Bronchial smooth muscle cell (primary cell): Measurements from ENCODE around the gene DPP9. TPM values are rescaled to one million over a fixed set of nuclear protein-coding genes. Genes with fewer than 3 reads are reported as not detected.

Experiments
- total RNA-seq: library from RNA; depleted of rRNA; stranded (reverse); fragments of >200 nt; gene quantifications from 2 replicates; pipeline ENCODE4 v1.2.1, GENCODE V29; 2014

DPP9 gene
- total RNA-seq, result 17.3 and 17.8 TPM in 2 replicates

DNA sequence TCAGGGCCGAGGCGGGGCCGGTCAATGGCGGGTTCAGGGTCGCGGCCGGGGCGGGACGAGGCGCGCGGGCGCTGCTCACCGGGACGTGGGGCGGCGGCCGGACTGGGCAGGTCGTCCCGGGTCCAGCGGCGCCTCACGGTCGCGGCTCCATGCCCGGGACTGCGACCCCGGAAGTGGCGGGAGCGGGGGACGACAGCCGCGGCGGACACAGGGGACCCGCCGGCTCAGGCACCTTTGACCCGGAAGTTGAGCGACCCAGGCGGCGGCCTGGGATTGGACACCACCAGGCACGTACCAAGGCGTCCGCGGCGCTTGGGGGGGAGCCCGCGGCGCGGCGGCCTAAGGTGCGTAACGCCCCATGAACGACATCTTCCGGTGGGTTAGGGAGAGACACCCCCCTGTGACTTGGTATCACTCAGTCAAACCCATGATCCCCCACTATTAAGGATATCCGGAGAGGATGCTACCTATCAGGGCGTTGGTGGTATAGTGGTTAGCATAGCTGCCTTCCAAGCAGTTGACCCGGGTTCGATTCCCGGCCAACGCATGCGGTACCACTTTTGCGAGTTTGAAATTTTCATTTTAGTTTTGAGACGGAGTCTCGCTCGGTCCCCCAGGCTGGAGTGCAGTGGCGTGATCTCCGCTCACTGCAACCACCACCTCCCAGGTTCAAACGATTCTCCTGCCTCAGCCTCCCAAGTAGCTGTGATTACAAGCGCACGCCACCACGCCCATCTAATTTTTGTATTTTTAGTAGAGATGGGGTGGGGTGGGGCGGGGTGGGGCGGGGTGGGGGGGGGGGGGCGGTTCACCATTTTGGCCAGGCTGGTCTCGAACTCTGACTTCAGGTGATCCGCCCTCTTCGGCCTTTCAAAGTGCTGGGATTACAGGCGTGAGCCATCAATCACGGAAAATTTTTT is at the start of gene DPP9:
DPP9 (minus strand) TSS at position 248 of the 920 bp plus-strand sequence. CDS start 3,936 bp downstream, outside the sequence.

DNA sequence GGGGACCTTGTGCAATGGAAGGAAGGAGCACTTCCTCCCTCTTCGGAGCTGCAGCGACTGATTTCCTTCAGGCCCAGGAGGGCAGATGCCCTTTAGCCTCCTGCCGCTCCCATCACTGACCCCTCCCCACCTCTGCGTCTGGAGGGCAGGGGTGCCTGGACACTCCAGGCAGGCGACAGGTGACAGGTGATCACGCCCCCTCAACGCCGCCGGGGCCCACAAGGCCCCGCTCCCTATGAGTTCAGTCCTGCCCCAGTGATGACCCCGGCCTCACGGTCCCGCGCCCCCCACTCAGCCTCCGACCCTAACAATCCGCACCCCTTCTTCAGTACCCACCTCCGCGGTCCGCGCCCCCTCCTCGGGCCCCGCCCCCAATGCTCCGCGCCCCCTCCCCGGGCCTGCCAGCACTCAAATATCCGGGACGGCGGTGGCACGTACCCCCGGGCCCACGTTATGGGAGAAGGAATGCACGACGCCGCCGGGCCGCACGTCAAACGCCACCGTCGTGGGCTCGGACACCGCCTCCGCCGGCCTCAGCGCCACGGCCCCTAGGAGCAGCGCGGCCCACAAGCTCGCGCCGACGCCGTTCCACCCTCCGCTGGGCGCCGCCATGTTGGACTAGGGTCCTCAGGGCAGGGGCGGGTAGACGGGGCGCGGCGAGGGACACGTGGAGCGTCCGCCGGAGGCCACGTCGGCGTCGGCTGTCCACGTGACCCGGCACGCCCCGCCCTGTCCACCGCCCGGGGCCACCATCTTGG is 53.7 kb downstream of the DPP9 start, which contains the start of gene MYDGF:
MYDGF (minus strand) TSS at position 620 of the 758 bp plus-strand sequence; CDS start at position 612, 8 bp downstream.

GRCh38 chr19:4638828-4639530 is 84.7 kb downstream of the DPP9 start, which contains the start of gene TNFAIP8L1:
TSS of gene TNFAIP8L1 (plus strand) at chr19:4639516. CDS start at chr19:4651870, 12,354 bp downstream.

Other genes starting within 250 kb of the DPP9 start
- 0.43 and 2.5 TPM in 2 replicates for gene PLIN4, start 205.4 kb downstream of the DPP9 start, total RNA-seq
- not detected in 2 replicates for gene PLIN5, start 188.6 kb downstream of the DPP9 start, total RNA-seq
- not detected in 2 replicates for gene LRG1, start 183.8 kb downstream of the DPP9 start, total RNA-seq
- 0.09 and 0.32 TPM in 2 replicates for gene SEMA6B, start 164.2 kb downstream of the DPP9 start, total RNA-seq
- gene TNFAIP8L1, start 84.3 kb downstream of the DPP9 start, total RNA-seq, result 1.2 and 1.4 TPM in 2 replicates
- 182 and 263 TPM in 2 replicates for gene MYDGF, start 53.5 kb downstream of the DPP9 start, total RNA-seq
- gene FEM1A, start 67.9 kb upstream of the DPP9 start, total RNA-seq, result 6.3 and 7.6 TPM in 2 replicates
- 1.4 and 1.6 TPM in 2 replicates for gene TICAM1, start 107.9 kb upstream of the DPP9 start, total RNA-seq
- 248 and 286 TPM in 2 replicates for gene PLIN3, start 143.8 kb upstream of the DPP9 start, total RNA-seq
- gene ARRDC5, start 179.1 kb upstream of the DPP9 start, total RNA-seq, result not detected in 2 replicates
- gene UHRF1, start 185.7 kb upstream of the DPP9 start, total RNA-seq, result 9.4 and 11.5 TPM in 2 replicates
- 8.8 and 12.1 TPM in 2 replicates for gene KDM4B, start 245.3 kb upstream of the DPP9 start, total RNA-seq